Measurements from ENCODE around the gene RAB25. TPM values are rescaled to one million over a fixed set of nuclear protein-coding genes. Genes with fewer than 3 reads are reported as not detected.
A peak's percentile ranks its signal among the peaks of the same experiment; 100 is the strongest.
"Not testable (repeated sequence)": the region's sequence is repeated elsewhere in the genome, so short reads cannot be mapped to it uniquely, and the experiment has no call there.

The RAB25 gene
- total and polyA plus RNA-seq, 4 donors = 0.67 to 2.0 (median 0.92) TPM

DNA sequence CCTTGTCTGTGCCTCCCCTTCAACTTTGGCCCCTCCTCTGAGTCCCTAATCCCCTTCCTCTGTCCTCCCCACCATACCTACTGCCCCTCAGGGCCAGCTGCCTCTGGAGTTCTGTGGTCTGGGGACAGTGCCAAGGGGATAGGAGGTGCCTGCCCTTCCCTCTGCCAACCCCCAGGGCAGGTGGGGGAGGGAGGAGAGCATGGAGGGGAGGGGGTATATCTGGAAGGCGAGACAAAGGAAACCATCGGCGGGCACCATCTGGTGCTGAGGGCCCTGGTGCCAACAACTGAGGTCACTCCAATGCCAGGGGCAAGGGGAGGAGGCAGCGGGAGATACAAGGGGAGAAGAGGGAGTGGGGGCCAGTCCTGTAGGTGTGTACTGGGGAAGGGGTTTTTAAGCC lies 9.6 kb downstream of the RAB25 start:
- no peaks in the 10 kb centered on the region for H3K36me3 ChIP-seq (ENCODE audit: control insufficient read depth in 4 of 4, insufficient read depth in 3 of 4, low read depth in 1 of 4, low read length in 3 of 4)
- H3K4me3 ChIP-seq (ENCODE audit: low read depth in 1 of 3, low read length in 3 of 3) = peak overlapping the region in 1 of 3 donors; percentile 15
- TF ChIP-seq TAF1 (conservative IDR thresholded peaks at IDR 0.05) (no peak), REST (IDR thresholded peaks at IDR 0.05) (no peak)
- H3K9ac ChIP-seq (ENCODE audit: low read depth in 1 of 2, low read length in 2 of 2) = peak overlapping the region in 1 of 2 donors; percentile 50
- H3K9me3 ChIP-seq (ENCODE audit: control insufficient read depth in 4 of 4, low read length in 3 of 4) = no peaks in the 10 kb centered on the region
- DNase-seq (ENCODE audit: low spot score) = no peak
- H3K4me1 ChIP-seq (ENCODE audit: control insufficient read depth in 4 of 4, insufficient read depth in 4 of 4, low read length in 3 of 4) = peaks cover 10 to 32% (median 24%) of the 10 kb centered on the region in 4 donors
- no peaks in the 10 kb centered on the region for H3K27me3 ChIP-seq (ENCODE audit: control insufficient read depth in 4 of 4, insufficient read depth in 4 of 4, low read length in 3 of 4)
- H3K27ac ChIP-seq (ENCODE audit: low read depth in 1 of 2, low read length in 2 of 2) = peak overlapping the region; percentile 78 to 86
- WGBS = 42% methylated on average over 4 of the region's 4 CpGs

DNA sequence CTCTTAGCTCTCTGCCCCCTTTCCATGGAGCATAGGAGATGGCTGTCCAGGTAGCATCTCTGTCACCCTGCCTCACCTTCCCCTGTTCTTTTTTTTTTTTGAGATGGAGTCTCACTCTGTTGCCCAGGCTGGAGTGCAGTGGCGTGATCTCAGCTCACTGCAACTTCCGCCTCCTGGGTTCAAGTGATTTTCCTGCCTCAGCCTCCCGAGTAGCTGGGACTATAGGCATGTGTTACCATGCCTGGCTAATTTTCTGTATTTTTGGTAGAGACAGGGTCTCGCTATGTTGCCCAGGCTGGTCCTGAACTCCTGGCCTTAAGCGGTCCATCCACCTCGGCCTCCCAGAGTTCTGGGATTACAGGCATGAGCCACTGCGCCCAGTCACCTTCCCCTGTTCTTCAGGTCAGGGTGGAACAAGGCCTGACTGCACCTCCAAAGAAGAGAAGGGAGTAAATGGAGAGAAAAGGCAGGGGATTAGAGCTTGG lies 10.4 kb downstream of the RAB25 start:
- not testable (repeated sequence) for H3K9me3 ChIP-seq (ENCODE audit: control insufficient read depth in 4 of 4, low read length in 3 of 4); H3K9ac ChIP-seq (ENCODE audit: low read depth in 1 of 2, low read length in 2 of 2); H3K27me3 ChIP-seq (ENCODE audit: control insufficient read depth in 4 of 4, insufficient read depth in 4 of 4, low read length in 3 of 4); H3K4me3 ChIP-seq (ENCODE audit: low read depth in 1 of 3, low read length in 3 of 3); H3K27ac ChIP-seq (ENCODE audit: low read depth in 1 of 2, low read length in 2 of 2); DNase-seq (ENCODE audit: low spot score); H3K36me3 ChIP-seq (ENCODE audit: control insufficient read depth in 4 of 4, insufficient read depth in 3 of 4, low read depth in 1 of 4, low read length in 3 of 4)
- WGBS = 95% methylated on average over 7 of the region's 7 CpGs
- H3K4me1 ChIP-seq (ENCODE audit: control insufficient read depth in 4 of 4, insufficient read depth in 4 of 4, low read length in 3 of 4) = peaks cover 10 to 40% (median 28%) of the 10 kb centered on the region in 4 donors

DNA sequence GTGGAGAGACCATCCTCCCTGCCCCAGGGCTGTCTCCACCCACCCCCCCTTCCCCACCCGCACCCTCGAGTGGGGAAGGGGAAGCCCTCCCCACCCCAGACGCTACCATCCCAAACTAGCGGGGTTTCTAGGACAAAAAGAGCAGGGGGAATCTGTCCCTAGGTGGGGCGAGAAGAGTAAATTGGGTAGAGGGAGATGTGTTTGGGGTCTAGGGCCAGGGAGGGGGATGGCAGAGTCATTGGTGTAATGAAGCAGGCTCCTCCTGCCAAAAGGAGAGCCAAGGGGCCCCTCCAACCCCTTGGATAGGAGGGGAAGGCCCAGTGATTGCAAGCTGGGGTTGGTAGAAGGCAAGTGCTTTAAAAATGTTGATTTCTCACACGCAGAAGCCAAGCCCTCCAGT lies 11.3 kb downstream of the RAB25 start:
- no peak for DNase-seq (ENCODE audit: low spot score)
- H3K36me3 ChIP-seq (ENCODE audit: control insufficient read depth in 4 of 4, insufficient read depth in 3 of 4, low read depth in 1 of 4, low read length in 3 of 4) = no peaks in the 10 kb centered on the region
- TF ChIP-seq FOXA2 (IDR thresholded peaks at IDR 0.05) (no peak), HNF4A (conservative IDR thresholded peaks at IDR 0.05) (no peak), NR2F2 (IDR thresholded peaks at IDR 0.05) (no peak), JUND (IDR thresholded peaks at IDR 0.05) (no peak), REST (IDR thresholded peaks at IDR 0.05) (no peak), CTCF (IDR thresholded peaks at IDR 0.05; ENCODE audit: low read depth, low read length, missing input control) (no peak), RAD21 (IDR thresholded peaks at IDR 0.05) (no peak), ZBTB33 (IDR thresholded peaks at IDR 0.05) (no peak), YY1 (IDR thresholded peaks at IDR 0.05) (no peak), EGR1 (IDR thresholded peaks at IDR 0.05; ENCODE audit: low read depth in 2 of 2) (no peak), MAX (IDR thresholded peaks at IDR 0.05) (no peak), TAF1 (conservative IDR thresholded peaks at IDR 0.05) (no peak), GABPA (IDR thresholded peaks at IDR 0.05 in 1 of 2, conservative IDR thresholded peaks at IDR 0.05 in 1 of 2) (no peak), HNF4G (IDR thresholded peaks at IDR 0.05) (no peak), RXRA (IDR thresholded peaks at IDR 0.05) (no peak)
- TF ChIP-seq, protein P1, sequence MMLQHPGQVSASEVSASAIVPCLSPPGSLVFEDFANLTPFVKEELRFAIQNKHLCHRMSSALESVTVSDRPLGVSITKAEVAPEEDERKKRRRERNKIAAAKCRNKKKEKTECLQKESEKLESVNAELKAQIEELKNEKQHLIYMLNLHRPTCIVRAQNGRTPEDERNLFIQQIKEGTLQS (IDR thresholded peaks at IDR 0.05) = no peak
- no peak overlapping the region for H3K27ac ChIP-seq (ENCODE audit: low read depth in 1 of 2, low read length in 2 of 2)
- H3K4me3 ChIP-seq (ENCODE audit: low read depth in 1 of 3, low read length in 3 of 3) = no peak overlapping the region
- H3K27me3 ChIP-seq (ENCODE audit: control insufficient read depth in 4 of 4, insufficient read depth in 4 of 4, low read length in 3 of 4) = no peaks in the 10 kb centered on the region
- no peak overlapping the region for H3K9ac ChIP-seq (ENCODE audit: low read depth in 1 of 2, low read length in 2 of 2)
- peaks cover 11 to 44% (median 31%) of the 10 kb centered on the region in 4 donors for H3K4me1 ChIP-seq (ENCODE audit: control insufficient read depth in 4 of 4, insufficient read depth in 4 of 4, low read length in 3 of 4)
- H3K9me3 ChIP-seq (ENCODE audit: control insufficient read depth in 4 of 4, low read length in 3 of 4) = no peaks in the 10 kb centered on the region
- WGBS = 75% methylated on average over 6 of the region's 6 CpGs
